ENCODE data around the gene MGAT5B.

DNA sequence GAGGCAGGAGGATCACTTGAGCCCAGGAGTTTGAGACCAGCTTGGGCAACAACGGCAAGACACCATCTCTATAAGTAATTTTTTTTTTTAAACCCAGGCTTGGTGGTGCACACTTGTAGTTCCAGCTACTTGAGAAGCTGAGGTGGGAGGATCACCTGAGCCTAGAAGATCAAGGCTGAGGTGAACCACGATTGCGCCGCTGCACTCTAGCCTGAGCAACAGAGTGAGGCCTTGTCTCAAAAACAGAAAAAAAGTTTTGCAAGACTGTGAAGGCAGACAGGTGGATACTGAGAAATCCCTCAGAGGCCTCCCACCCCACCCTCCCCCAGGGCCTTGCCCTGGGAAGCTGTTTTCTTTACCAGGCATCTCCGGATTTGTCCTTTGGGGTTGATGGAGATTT is 125.4 kb downstream of the MGAT5B start:
- TF ChIP-seq EZH2phosphoT487 (IDR thresholded peaks at IDR 0.05; ENCODE audit: insufficient read depth, low read depth) (no peak), EZH2 (IDR thresholded peaks at IDR 0.05; ENCODE audit: insufficient read depth, poor library complexity, severe bottlenecking) (no peak)
